Measurements from ENCODE around the gene DELE1.
"Not testable (repeated sequence)": the region's sequence is repeated elsewhere in the genome, so short reads cannot be mapped to it uniquely, and the experiment has no call there.

The DELE1 gene

DNA sequence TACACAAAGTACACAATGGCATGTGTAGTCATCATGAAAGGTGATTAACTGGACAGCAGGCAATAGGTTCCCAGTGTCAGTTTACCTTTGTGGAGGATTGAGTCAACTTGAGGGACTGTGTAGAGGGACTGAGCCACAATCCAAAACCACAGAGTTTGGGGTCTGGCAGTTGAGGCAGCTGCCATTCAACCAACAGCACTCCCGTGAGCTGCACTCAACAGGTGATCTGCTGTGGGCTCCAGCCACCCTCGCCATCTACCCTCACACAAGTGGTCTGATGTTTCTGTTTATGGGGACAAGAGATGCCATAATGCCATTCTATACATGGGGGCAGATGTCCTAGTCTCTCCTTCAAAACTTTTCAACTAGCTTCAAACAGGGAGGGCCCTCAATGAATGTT, 2.9 kb upstream of the DELE1 start:
- in situ Hi-C loops (cut with MboI; ENCODE audit: low sequenced_read_pairs) = no loop called here

- in situ Hi-C loops (cut with MboI; ENCODE audit: low sequenced_read_pairs) = not testable (repeated sequence)
Observed at GRCh38 chr5:141922827-141923447, 734 bp upstream of the DELE1 start.

GRCh38 chr5:141926434-141926833, 2.8 kb downstream of the DELE1 start:
- in situ Hi-C loops (cut with MboI; ENCODE audit: low sequenced_read_pairs) = no loop called here

DNA sequence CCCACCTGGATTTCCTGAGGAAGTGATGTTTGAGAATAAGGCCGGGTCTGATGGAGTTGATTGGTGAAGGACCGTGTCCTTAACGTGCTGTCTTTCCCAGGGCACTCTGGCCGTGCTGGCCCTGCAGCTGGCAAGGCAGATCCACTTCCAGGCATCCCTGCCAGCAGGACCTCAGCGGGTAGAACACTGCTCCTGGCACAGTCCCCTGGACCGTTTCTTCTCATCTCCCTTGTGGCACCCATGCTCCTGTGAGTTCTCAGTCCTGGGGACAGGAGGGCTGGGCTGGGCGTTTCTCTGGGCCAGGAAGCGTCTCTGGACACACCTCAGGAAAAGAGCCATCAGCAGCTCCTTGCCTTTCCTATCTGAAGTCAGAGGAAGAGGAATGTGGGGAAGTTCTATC, 4.4 kb downstream of the DELE1 start:
- in situ Hi-C loops (cut with MboI; ENCODE audit: low sequenced_read_pairs) = no loop called here

GRCh38 chr5:141929398-141930058, 5.9 kb downstream of the DELE1 start:
- in situ Hi-C loops (cut with MboI; ENCODE audit: low sequenced_read_pairs) = no loop called here

DNA sequence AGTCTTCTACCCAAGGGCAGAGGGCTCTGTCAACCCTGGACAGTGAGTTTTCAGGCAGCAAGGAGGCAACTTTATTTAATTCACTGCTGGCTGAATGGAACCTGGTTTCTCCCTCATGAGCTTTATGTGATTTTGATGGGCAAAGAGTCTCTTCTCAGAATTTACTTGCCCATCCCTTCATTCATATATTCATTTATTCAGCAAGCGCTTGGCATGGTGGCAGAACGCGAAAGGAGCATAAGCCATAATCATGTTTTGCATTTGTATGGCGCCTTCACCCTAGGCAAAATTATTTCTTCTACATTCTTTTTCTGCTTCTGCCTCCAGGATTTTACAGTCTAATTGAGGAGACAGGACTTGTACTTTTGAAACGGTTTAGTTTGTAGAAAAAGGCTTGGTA, 8.0 kb downstream of the DELE1 start:
- in situ Hi-C loops (cut with MboI; ENCODE audit: low sequenced_read_pairs) = no loop called here

DNA sequence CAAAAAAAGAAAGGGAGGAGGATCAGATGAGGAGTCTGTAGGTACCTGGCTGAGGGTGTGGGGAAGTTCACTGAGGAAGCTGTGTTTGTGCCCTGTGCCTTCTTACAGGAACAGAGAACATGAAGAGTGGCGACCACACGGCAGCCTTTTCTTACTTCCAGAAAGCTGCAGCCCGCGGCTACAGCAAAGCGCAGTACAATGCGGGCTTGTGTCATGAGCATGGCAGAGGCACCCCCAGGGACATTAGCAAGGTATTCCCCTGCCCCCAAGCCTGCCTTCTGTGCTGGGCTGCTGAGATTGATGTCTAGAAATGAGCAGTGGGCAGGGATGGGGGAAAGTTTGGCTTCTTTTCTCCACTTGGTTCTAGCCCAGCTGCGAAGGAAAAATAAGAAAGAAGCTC, 9.5 kb downstream of the DELE1 start:
- in situ Hi-C loops (cut with MboI; ENCODE audit: low sequenced_read_pairs) = no loop called here

- in situ Hi-C loops (cut with MboI; ENCODE audit: low sequenced_read_pairs) = no loop called here
Observed at GRCh38 chr5:141934099-141934844, 10.6 kb downstream of the DELE1 start.

GRCh38 chr5:141935538-141935937, 11.9 kb downstream of the DELE1 start:
- in situ Hi-C loops (cut with MboI; ENCODE audit: low sequenced_read_pairs) = no loop called here

- in situ Hi-C loops (cut with MboI; ENCODE audit: low sequenced_read_pairs) = no loop called here
Observed at GRCh38 chr5:141940695-141941271, 17.1 kb downstream of the DELE1 start.

GRCh38 chr5:141941307-141941706, 17.6 kb downstream of the DELE1 start:
- in situ Hi-C loops (cut with MboI; ENCODE audit: low sequenced_read_pairs) = no loop called here

GRCh38 chr5:141941779-141942178, 18.1 kb downstream of the DELE1 start:
- in situ Hi-C loops (cut with MboI; ENCODE audit: low sequenced_read_pairs) = no loop called here

DNA sequence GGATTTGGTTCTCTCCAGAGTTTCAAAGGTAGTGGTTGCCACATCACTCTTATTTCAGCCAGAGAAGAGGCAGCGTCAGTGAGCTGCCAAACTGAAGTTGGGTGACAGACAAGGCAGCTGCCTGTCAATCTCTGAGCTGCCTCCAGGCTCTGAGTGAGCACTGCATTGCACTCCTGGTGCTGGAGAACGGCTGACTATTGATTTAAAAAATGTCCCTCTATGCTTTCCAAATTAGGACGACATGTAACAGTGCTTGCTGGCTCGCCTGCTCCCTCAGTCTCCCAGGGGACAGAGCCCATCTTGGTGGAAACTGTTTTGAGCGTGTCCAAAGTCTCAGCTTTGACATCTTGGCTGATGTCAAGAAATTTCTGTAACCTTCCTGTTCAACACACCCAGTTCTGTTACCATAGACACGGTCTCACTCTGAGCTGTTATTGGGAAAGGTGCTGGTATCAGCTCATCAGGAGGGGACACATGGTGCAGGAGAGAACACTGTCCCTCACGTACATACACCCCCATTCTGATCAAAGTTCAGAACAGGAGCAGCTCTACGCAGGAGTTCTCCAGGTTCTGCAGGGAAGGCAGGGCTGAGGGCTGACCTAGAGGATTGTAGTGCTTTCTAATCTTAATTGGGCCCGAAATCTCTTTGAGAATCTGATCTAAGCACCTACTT, 18.6 kb downstream of the DELE1 start:
- in situ Hi-C loops (cut with MboI; ENCODE audit: low sequenced_read_pairs) = no loop called here

- in situ Hi-C loops (cut with MboI; ENCODE audit: low sequenced_read_pairs) = no loop called here
Observed at GRCh38 chr5:141944076-141944475, 20.4 kb downstream of the DELE1 start.

GRCh38 chr5:141945511-141946051, 21.9 kb downstream of the DELE1 start:
- in situ Hi-C loops (cut with MboI; ENCODE audit: low sequenced_read_pairs) = no loop called here

DNA sequence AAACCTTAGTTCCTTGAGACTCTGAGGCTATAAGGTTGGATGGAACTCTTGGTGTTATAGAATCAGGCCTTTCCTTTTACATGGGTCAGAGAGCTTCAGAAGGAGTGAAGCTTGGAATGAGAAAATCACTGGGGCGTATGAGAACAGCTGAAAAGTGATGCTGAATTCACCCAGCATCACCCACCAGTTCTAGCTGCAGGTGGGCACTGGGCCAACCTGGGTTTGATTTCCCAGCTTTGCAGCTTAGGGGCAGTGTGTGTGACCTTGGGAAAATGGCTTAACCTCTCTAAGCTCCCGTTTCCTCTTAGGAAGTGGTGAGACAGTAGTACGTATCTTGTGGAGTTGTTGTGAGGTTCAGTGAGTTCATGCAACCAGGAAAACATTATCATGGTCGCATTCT, 23.6 kb downstream of the DELE1 start:
- in situ Hi-C loops (cut with MboI; ENCODE audit: low sequenced_read_pairs) = no loop called here

GRCh38 chr5:141948812-141949211, 25.1 kb downstream of the DELE1 start:
- in situ Hi-C loops (cut with MboI; ENCODE audit: low sequenced_read_pairs) = no loop called here

DNA sequence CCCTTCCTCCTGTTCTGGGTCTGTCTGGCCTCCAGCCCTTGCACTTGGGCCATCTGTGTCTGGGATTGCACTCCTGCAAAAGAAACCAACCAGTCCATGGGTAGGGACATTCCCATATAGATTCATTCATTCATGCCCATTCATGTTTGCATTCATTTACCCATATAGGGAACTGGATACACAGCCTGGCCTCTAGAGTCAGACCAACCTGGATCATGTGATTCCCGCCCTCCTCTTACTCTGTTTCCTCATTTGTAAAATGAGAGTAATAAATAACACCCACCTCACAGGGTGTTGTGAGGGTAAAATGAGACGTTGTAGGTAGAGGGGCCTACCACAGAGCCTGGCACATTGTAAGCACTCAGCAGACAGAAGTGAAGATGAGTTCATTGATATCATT, 25.8 kb downstream of the DELE1 start:
- in situ Hi-C loops (cut with MboI; ENCODE audit: low sequenced_read_pairs) = no loop called here

DNA sequence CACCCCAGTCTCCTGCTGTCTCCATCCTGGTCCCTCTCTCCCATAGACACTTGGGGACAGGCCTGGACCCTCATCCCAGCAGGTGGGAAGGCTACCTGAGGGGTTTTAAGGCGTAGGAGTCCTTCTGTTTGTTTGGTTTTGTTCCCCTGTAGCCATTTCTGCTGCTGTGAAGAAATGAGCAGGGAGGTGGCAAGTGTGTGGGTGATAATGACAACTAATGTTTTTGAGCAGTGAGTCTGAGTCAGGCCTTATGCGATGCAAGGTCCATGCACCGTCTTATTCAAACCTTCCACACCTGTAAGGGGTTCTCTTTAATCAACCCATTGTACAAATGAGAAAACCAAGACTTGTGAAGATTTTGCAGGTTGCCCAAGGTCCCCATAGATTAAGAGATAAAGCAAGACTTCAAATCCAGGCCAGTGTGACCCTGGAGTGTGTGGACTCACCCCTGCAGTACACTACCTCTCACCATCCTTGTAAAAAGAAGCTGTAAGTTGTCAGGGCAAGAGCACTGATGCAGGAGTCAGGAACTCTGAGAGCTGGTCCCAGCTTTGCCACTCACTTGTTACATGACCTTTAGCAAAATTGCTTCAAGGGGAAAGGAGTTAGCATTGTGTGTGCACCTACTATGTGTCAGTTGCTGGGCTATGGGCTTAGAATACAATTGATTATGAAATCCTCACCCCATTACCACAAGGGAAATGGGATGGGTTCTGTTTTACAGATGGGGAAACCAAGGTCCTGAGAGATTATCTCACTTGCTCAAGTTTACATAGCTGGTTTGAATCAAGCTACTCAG, 26.7 kb downstream of the DELE1 start:
- in situ Hi-C loops (cut with MboI; ENCODE audit: low sequenced_read_pairs) = loop anchor here (10.0 kb wide), 1 partner anchor 256 kb away; no protein-coding TSS in a partner anchor

GRCh38 chr5:141951332-141951781, 27.7 kb downstream of the DELE1 start:
- in situ Hi-C loops (cut with MboI; ENCODE audit: low sequenced_read_pairs) = loop anchor here (10.0 kb wide), 1 partner anchor 257 kb away; no protein-coding TSS in a partner anchor

Measured in HL-60/S4 (cell line).